Stimulated activated naive CD8-positive, alpha-beta T cell treated with anti-CD3 and anti-CD28 coated beads, Interleukin-15, amount 100 ng/mL, for 72 hours (primary cell): ENCODE data around the gene ANKRD31.
"Not testable (repeated sequence)": the region's sequence is repeated elsewhere in the genome, so short reads cannot be mapped to it uniquely, and the experiment has no call there.

ENCODE experiments used
- ATAC-seq: fragments of 150-1000 bp; cut with Tn5 transposase; 2 replicates; pipeline ENCODE4 v1.10.0; 2021; ENCODE audit warnings: mild to moderate bottlenecking, moderate library complexity
- DNase-seq, 2 donors: peaks; one replicate each; pipeline ENCODE4 v3.0.0; 2021 to 2022
- H3K27ac Mint-ChIP-seq, 2 donors: one replicate each; pipeline ENCODE4 v1.8.0; 2022; ENCODE audit warnings: mild to moderate bottlenecking in 2 of 2, mixed read lengths in 2 of 2, moderate library complexity in 2 of 2
- H3K27me3 Mint-ChIP-seq: one replicate; pipeline ENCODE4 v1.8.0; 2022; ENCODE audit warnings: mixed read lengths
- H3K4me1 Mint-ChIP-seq: one replicate; pipeline ENCODE4 v1.8.0; 2022; ENCODE audit warnings: mild to moderate bottlenecking, mixed read lengths
- H3K4me3 Mint-ChIP-seq, 2 donors: one replicate each; pipeline ENCODE4 v1.8.0; 2022; ENCODE audit warnings: mild to moderate bottlenecking in 2 of 2, mixed read lengths in 2 of 2, moderate library complexity in 1 of 2
- H3K9me3 Mint-ChIP-seq, 2 donors: one replicate each; pipeline ENCODE4 v1.8.0; 2022; ENCODE audit warnings: mixed read lengths in 2 of 2

ANKRD31 gene

GRCh38 chr5:75250452-75250851, 13.8 kb upstream of the ANKRD31 start:
- not testable (repeated sequence) for DNase-seq, ATAC-seq, H3K4me1 Mint-ChIP-seq, H3K9me3 Mint-ChIP-seq, H3K4me3 Mint-ChIP-seq, H3K27ac Mint-ChIP-seq
- peaks cover 28% of the 10 kb centered on the region for H3K27me3 Mint-ChIP-seq

GRCh38 chr5:75245023-75245422, 8.3 kb upstream of the ANKRD31 start:
- DNase-seq (no peak), ATAC-seq (no peak)
- Mint-ChIP-seq H3K4me3 (no peak overlapping the region), H3K4me1 (no peaks in the 10 kb centered on the region), H3K27me3 (peaks cover 9% of the 10 kb centered on the region), H3K9me3 (no peaks in the 10 kb centered on the region), H3K27ac (no peak overlapping the region)

GRCh38 chr5:75243510-75243909, 6.8 kb upstream of the ANKRD31 start:
- no peak for DNase-seq
- no peaks in the 10 kb centered on the region for H3K4me1 Mint-ChIP-seq
- no peak overlapping the region for H3K27ac Mint-ChIP-seq
- peaks cover under 1% of the 10 kb centered on the region for H3K27me3 Mint-ChIP-seq
- no peaks in the 10 kb centered on the region for H3K9me3 Mint-ChIP-seq
- H3K4me3 Mint-ChIP-seq: no peak overlapping the region
- no peak for ATAC-seq

- H3K9me3 Mint-ChIP-seq: no peaks in the 10 kb centered on the region
- no peak overlapping the region for H3K27ac Mint-ChIP-seq
- H3K4me3 Mint-ChIP-seq: no peak overlapping the region
- DNase-seq: no peak
- no peaks in the 10 kb centered on the region for H3K27me3 Mint-ChIP-seq
- no peaks in the 10 kb centered on the region for H3K4me1 Mint-ChIP-seq
- ATAC-seq: no peak
These were observed 6.4 kb upstream of the ANKRD31 start for GRCh38 chr5:75243100-75243499.

- DNase-seq (no peak), ATAC-seq (no peak)
- Mint-ChIP-seq H3K27me3 (no peaks in the 10 kb centered on the region), H3K4me1 (no peaks in the 10 kb centered on the region), H3K27ac (no peak overlapping the region), H3K9me3 (no peaks in the 10 kb centered on the region), H3K4me3 (no peak overlapping the region)
These were observed 5.4 kb upstream of the ANKRD31 start for GRCh38 chr5:75242067-75242466.

- ATAC-seq: no peak
- H3K4me1 Mint-ChIP-seq: peaks cover 15% of the 10 kb centered on the region
- no peaks in the 10 kb centered on the region for H3K9me3 Mint-ChIP-seq
- no peak overlapping the region for H3K27ac Mint-ChIP-seq
- H3K27me3 Mint-ChIP-seq: no peaks in the 10 kb centered on the region
- H3K4me3 Mint-ChIP-seq: no peak overlapping the region
- DNase-seq: no peak
These were observed 3.0 kb upstream of the ANKRD31 start for GRCh38 chr5:75239681-75240080.

GRCh38 chr5:75235711-75236110, 967 bp downstream of the ANKRD31 start:
- H3K4me1 Mint-ChIP-seq: peaks cover 15% of the 10 kb centered on the region
- H3K9me3 Mint-ChIP-seq: no peaks in the 10 kb centered on the region
- no peaks in the 10 kb centered on the region for H3K27me3 Mint-ChIP-seq
- no peak for ATAC-seq
- peak overlapping the region; percentile 90 for H3K4me3 Mint-ChIP-seq
- no peak for DNase-seq
- peak overlapping the region; percentile 99 for H3K27ac Mint-ChIP-seq

- H3K4me3 Mint-ChIP-seq: no peak overlapping the region
- H3K9me3 Mint-ChIP-seq: no peaks in the 10 kb centered on the region
- H3K27ac Mint-ChIP-seq: no peak overlapping the region
- no peak for DNase-seq
- peaks cover 15% of the 10 kb centered on the region for H3K4me1 Mint-ChIP-seq
- ATAC-seq: no peak
- no peaks in the 10 kb centered on the region for H3K27me3 Mint-ChIP-seq
These were observed 2.4 kb downstream of the ANKRD31 start for GRCh38 chr5:75234251-75234650.

GRCh38 chr5:75226916-75227315, 9.8 kb downstream of the ANKRD31 start:
- Mint-ChIP-seq H3K4me1 (peaks cover 5% of the 10 kb centered on the region), H3K27ac (no peak overlapping the region), H3K27me3 (no peaks in the 10 kb centered on the region), H3K9me3 (no peaks in the 10 kb centered on the region), H3K4me3 (no peak overlapping the region)
- ATAC-seq (no peak), DNase-seq (no peak)

- Mint-ChIP-seq H3K4me3 (no peak overlapping the region), H3K9me3 (no peaks in the 10 kb centered on the region), H3K4me1 (peaks cover 5% of the 10 kb centered on the region), H3K27ac (no peak overlapping the region), H3K27me3 (no peaks in the 10 kb centered on the region)
- ATAC-seq (no peak), DNase-seq (no peak)
These were observed 11.2 kb downstream of the ANKRD31 start for GRCh38 chr5:75225506-75225905.

- H3K4me1 Mint-ChIP-seq, H3K4me3 Mint-ChIP-seq, DNase-seq, H3K27me3 Mint-ChIP-seq, H3K27ac Mint-ChIP-seq, ATAC-seq: not testable (repeated sequence)
- H3K9me3 Mint-ChIP-seq: peaks cover 14 to 25% of the 10 kb centered on the region in 2 donors
These were observed 15.9 kb downstream of the ANKRD31 start for GRCh38 chr5:75220787-75221186.

- no peaks in the 10 kb centered on the region for H3K27me3 Mint-ChIP-seq
- ATAC-seq (no peak), DNase-seq (no peak)
- H3K4me1 Mint-ChIP-seq: peaks cover 5% of the 10 kb centered on the region
- H3K4me3 Mint-ChIP-seq: no peak overlapping the region
- H3K9me3 Mint-ChIP-seq: peaks cover 14 to 25% of the 10 kb centered on the region in 2 donors
- no peak overlapping the region for H3K27ac Mint-ChIP-seq
These were observed 21.8 kb downstream of the ANKRD31 start for GRCh38 chr5:75214928-75215327.

- no peak for DNase-seq
- H3K27ac Mint-ChIP-seq: no peak overlapping the region
- peaks cover 5% of the 10 kb centered on the region for H3K4me1 Mint-ChIP-seq
- no peaks in the 10 kb centered on the region for H3K27me3 Mint-ChIP-seq
- ATAC-seq: no peak
- peaks cover 14 to 25% of the 10 kb centered on the region in 2 donors for H3K9me3 Mint-ChIP-seq
- no peak overlapping the region for H3K4me3 Mint-ChIP-seq
These were observed 22.3 kb downstream of the ANKRD31 start for GRCh38 chr5:75214409-75214808.

- no peaks in the 10 kb centered on the region for H3K27me3 Mint-ChIP-seq
- no peak overlapping the region for H3K27ac Mint-ChIP-seq
- no peak for ATAC-seq
- no peaks in the 10 kb centered on the region for H3K4me1 Mint-ChIP-seq
- no peak for DNase-seq
- no peaks in the 10 kb centered on the region for H3K9me3 Mint-ChIP-seq
- H3K4me3 Mint-ChIP-seq: no peak overlapping the region
These were observed 33.1 kb downstream of the ANKRD31 start for GRCh38 chr5:75203604-75204003.

- no peak overlapping the region for H3K27ac Mint-ChIP-seq
- H3K4me3 Mint-ChIP-seq: no peak overlapping the region
- DNase-seq: no peak
- H3K4me1 Mint-ChIP-seq: no peaks in the 10 kb centered on the region
- H3K27me3 Mint-ChIP-seq: no peaks in the 10 kb centered on the region
- H3K9me3 Mint-ChIP-seq: no peaks in the 10 kb centered on the region
- no peak for ATAC-seq
These were observed 33.7 kb downstream of the ANKRD31 start for GRCh38 chr5:75202935-75203334.

- H3K9me3 Mint-ChIP-seq: no peaks in the 10 kb centered on the region
- DNase-seq (no peak), ATAC-seq (no peak)
- H3K27me3 Mint-ChIP-seq: no peaks in the 10 kb centered on the region
- no peaks in the 10 kb centered on the region for H3K4me1 Mint-ChIP-seq
- no peak overlapping the region for H3K27ac Mint-ChIP-seq
- no peak overlapping the region for H3K4me3 Mint-ChIP-seq
These were observed 35.9 kb downstream of the ANKRD31 start for GRCh38 chr5:75200776-75201175.

GRCh38 chr5:75199946-75200345, 36.7 kb downstream of the ANKRD31 start:
- no peaks in the 10 kb centered on the region for H3K27me3 Mint-ChIP-seq

More at GRCh38 chr5:75199946-75200345, 36.7 kb downstream of the ANKRD31 start:
- Mint-ChIP-seq H3K4me3 (no peak overlapping the region), H3K9me3 (no peaks in the 10 kb centered on the region), H3K4me1 (no peaks in the 10 kb centered on the region), H3K27ac (no peak overlapping the region)
- DNase-seq (no peak), ATAC-seq (no peak)
